NK-92 treated with Interleukin-12 subunit alpha and Interleukin-12 subunit beta, amount 100 ng/mL, for 24 hours (cell line): ENCODE results near the gene ATP8A2.
"Not testable (repeated sequence)": the region's sequence is repeated elsewhere in the genome, so short reads cannot be mapped to it uniquely, and the experiment has no call there.

Source experiments
- DNase-seq: peaks from one replicate; lab custom pipeline; 2025; lab: John Stamatoyannopoulos, UW

Gene ATP8A2

GRCh38 chr13:25463496-25463895 lies 91.7 kb downstream of the ATP8A2 start:
- no peak for DNase-seq

- no peak for DNase-seq
These were observed 95.1 kb downstream of the ATP8A2 start for GRCh38 chr13:25466880-25467279.

GRCh38 chr13:25468325-25469168 lies 96.8 kb downstream of the ATP8A2 start:
- DNase-seq, result no peak

- DNase-seq, result no peak
These were observed 97.4 kb downstream of the ATP8A2 start for GRCh38 chr13:25469169-25469525.

- no peak for DNase-seq
These were observed 102.1 kb downstream of the ATP8A2 start for GRCh38 chr13:25473864-25474263.

GRCh38 chr13:25478186-25478585 lies 106.4 kb downstream of the ATP8A2 start:
- no peak for DNase-seq

GRCh38 chr13:25489238-25489637 lies 117.5 kb downstream of the ATP8A2 start:
- no peak for DNase-seq

- no peak for DNase-seq
These were observed 118.5 kb downstream of the ATP8A2 start for GRCh38 chr13:25490236-25490635.

- no peak for DNase-seq
These were observed 122.3 kb downstream of the ATP8A2 start for GRCh38 chr13:25493931-25494640.

GRCh38 chr13:25494698-25495411 lies 123.1 kb downstream of the ATP8A2 start:
- no peak for DNase-seq

GRCh38 chr13:25501231-25501630 lies 129.5 kb downstream of the ATP8A2 start:
- no peak for DNase-seq

- DNase-seq, result no peak
These were observed 130.3 kb downstream of the ATP8A2 start for GRCh38 chr13:25502031-25502430.

- no peak for DNase-seq
These were observed 130.8 kb downstream of the ATP8A2 start for GRCh38 chr13:25502551-25502950.

GRCh38 chr13:25503856-25504255 lies 132.1 kb downstream of the ATP8A2 start:
- no peak for DNase-seq

GRCh38 chr13:25507841-25508240 lies 136.1 kb downstream of the ATP8A2 start:
- no peak for DNase-seq

- DNase-seq, result not testable (repeated sequence)
These were observed 141.3 kb downstream of the ATP8A2 start for GRCh38 chr13:25513060-25513459.

- DNase-seq, result no peak
These were observed 146.7 kb downstream of the ATP8A2 start for GRCh38 chr13:25518441-25518840.

- DNase-seq, result no peak
These were observed 154.1 kb downstream of the ATP8A2 start for GRCh38 chr13:25525884-25526283.

GRCh38 chr13:25528266-25528665 lies 156.5 kb downstream of the ATP8A2 start:
- DNase-seq, result no peak

GRCh38 chr13:25529425-25529824 lies 157.7 kb downstream of the ATP8A2 start:
- DNase-seq, result no peak

- DNase-seq, result no peak
These were observed 166.5 kb downstream of the ATP8A2 start for GRCh38 chr13:25538276-25538675.

GRCh38 chr13:25541434-25542123 lies 169.8 kb downstream of the ATP8A2 start:
- no peak for DNase-seq
